Transverse colon (tissue), 4 donors: ENCODE results near the gene NOCT.

Experiments used
- CTCF ChIP-seq, 5 experiments: fragments of 200-600 bp in 3 of 5; fragments of 450-650 bp in 2 of 5; sonication (generic) in 3 of 5; IDR thresholded peaks; 1 replicate in 2 of 5; 2 replicates in 3 of 5; pipeline ENCODE4 v1.5.1; 2016 to 2017; ENCODE audit warnings: antibody characterized with exemption in 5 of 5, inconsistent platforms in 3 of 5, mild to moderate bottlenecking in 2 of 5, moderate library complexity in 1 of 5
- EP300 ChIP-seq: sonication (generic); formaldehyde crosslinking; IDR thresholded peaks from one replicate; pipeline ENCODE4 v1.6.1; 2017; ENCODE audit warnings: antibody characterized with exemption, low read depth
- POLR2A ChIP-seq: fragments of 450-650 bp; IDR thresholded peaks from one replicate; pipeline ENCODE4 v1.6.1; 2016; ENCODE audit warnings: antibody characterized with exemption, mild to moderate bottlenecking, moderate library complexity
- POLR2AphosphoS5 ChIP-seq, 3 donors: sonication (generic); formaldehyde crosslinking; IDR thresholded peaks; one replicate each; pipeline ENCODE4 v1.6.1; 2016; ENCODE audit warnings: antibody characterized with exemption in 3 of 3

GRCh38 chr4:139009702-139010101 lies 5.9 kb upstream of the NOCT start:
- TF ChIP-seq CTCF (IDR thresholded peaks at IDR 0.05) (no peak), POLR2AphosphoS5 (IDR thresholded peaks at IDR 0.05) (no peak), POLR2A (no peak), EP300 (no peak)
